HEK293 (cell line): ENCODE data around the gene SLC51A.

Source experiments
- HOXA7 ChIP-seq: sonication (generic); formaldehyde crosslinking; IDR thresholded peaks from 2 replicates; pipeline ENCODE4 v1.8.1; 2022; ENCODE audit warnings: missing genetic modification reagents, borderline replicate concordance
- REPIN1 ChIP-seq: fragments of 450-650 bp; formaldehyde crosslinking; IDR thresholded peaks from 2 replicates; pipeline ENCODE4 v1.5.1; 2017; ENCODE audit warnings: missing biosample characterization, missing genetic modification characterization, low read depth
- SP2 ChIP-seq: fragments of 450-650 bp; formaldehyde crosslinking; IDR thresholded peaks from 2 replicates; pipeline ENCODE4 v1.5.1; 2016; ENCODE audit warnings: missing biosample characterization, missing genetic modification characterization
- ZBTB1 ChIP-seq: fragments of 450-650 bp; formaldehyde crosslinking; IDR thresholded peaks from 2 replicates; pipeline ENCODE4 v1.5.1; 2016; ENCODE audit warnings: missing biosample characterization, missing genetic modification characterization
- ZNF114 ChIP-seq: fragments of 450-650 bp; formaldehyde crosslinking; IDR thresholded peaks from 2 replicates; pipeline ENCODE4 v1.5.0; 2017; ENCODE audit warnings: missing biosample characterization, missing genetic modification characterization
- ZNF121 ChIP-seq: fragments of 450-650 bp; formaldehyde crosslinking; IDR thresholded peaks from 2 replicates; pipeline ENCODE4 v1.5.1; 2016; ENCODE audit warnings: missing biosample characterization, missing genetic modification characterization
- ZNF274 ChIP-seq, 2 experiments: fragments of 200-500 bp in 1 of 2; fragments of 450-650 bp in 1 of 2; sonication (Bioruptor generic) in 1 of 2; formaldehyde crosslinking in 1 of 2; IDR thresholded peaks; 2 replicates each; pipeline versions ENCODE4 v1.5.1 to v1.6.1; 2014 to 2016; ENCODE audit warnings: borderline replicate concordance in 1 of 2, inconsistent platforms in 1 of 2, low read length in 1 of 2, missing biosample characterization in 1 of 2, missing genetic modification characterization in 1 of 2
- ZNF549 ChIP-seq: fragments of 450-650 bp; IDR thresholded peaks from 2 replicates; pipeline ENCODE4 v1.5.1; 2018; ENCODE audit warnings: missing biosample characterization, missing genetic modification characterization, mild to moderate bottlenecking, inconsistent platforms, moderate library complexity
- ZNF623 ChIP-seq: fragments of 450-650 bp; formaldehyde crosslinking; IDR thresholded peaks from 2 replicates; pipeline ENCODE4 v1.5.1; 2016; ENCODE audit warnings: missing biosample characterization, missing genetic modification characterization
- TF ChIP-seq, protein P1 (sequence below): fragments of 450-650 bp; formaldehyde crosslinking; conservative IDR thresholded peaks from 2 replicates; pipeline ENCODE4 v1.5.1; 2016; ENCODE audit warnings: low read depth, missing biosample characterization, missing genetic modification characterization
- TF ChIP-seq, protein P2 (sequence below): fragments of 450-650 bp; formaldehyde crosslinking; IDR thresholded peaks from 2 replicates; pipeline ENCODE4 v1.5.1; 2016; ENCODE audit warnings: missing biosample characterization, missing genetic modification characterization
- TF ChIP-seq, protein P3 (sequence below): IDR thresholded peaks from 2 replicates; pipeline ENCODE4 v1.6.1; 2011; ENCODE audit warnings: mild to moderate bottlenecking, low read depth, low read length, borderline replicate concordance
- TF ChIP-seq, protein P4 (sequence below): fragments of 450-650 bp; formaldehyde crosslinking; IDR thresholded peaks from 2 replicates; pipeline ENCODE4 v1.5.1; 2016; ENCODE audit warnings: missing biosample characterization, missing genetic modification characterization
- TF ChIP-seq, protein P5 (sequence below): fragments of 450-650 bp; formaldehyde crosslinking; IDR thresholded peaks from 2 replicates; pipeline ENCODE4 v1.5.1; 2016; ENCODE audit warnings: missing biosample characterization, missing genetic modification characterization

DNA sequence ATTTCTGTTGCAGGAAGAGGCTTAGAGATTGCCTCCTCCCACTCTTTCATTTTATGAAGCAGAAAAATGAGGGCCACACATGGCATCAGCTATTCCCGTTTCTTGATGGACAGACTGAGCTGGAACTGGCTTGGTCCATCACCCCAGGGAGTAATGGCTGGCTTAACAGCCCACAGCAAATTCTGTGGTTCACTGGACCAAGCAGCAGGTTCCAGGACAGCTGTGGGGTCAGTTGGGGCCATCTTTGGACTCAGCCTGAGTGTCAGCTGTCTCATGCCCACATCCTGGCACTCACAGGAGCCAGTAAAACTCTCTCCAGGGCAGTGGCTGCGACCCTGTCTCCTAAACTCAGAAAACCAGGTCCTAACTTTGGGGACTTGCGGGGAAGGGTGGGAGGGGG, 41.7 kb upstream of the SLC51A start:
- TF ChIP-seq ZNF274 (IDR thresholded peaks at IDR 0.05; ENCODE audit: low read length) (no peak), ZNF274 (tag by site-specific recombination; IDR thresholded peaks at IDR 0.05; ENCODE audit: borderline replicate concordance) (no peak), ZBTB1 (tag by site-specific recombination) (no peak), ZNF114 (no peak), ZNF623 (no peak), ZNF549 (no peak), ZNF121 (no peak), SP2 (no peak), HOXA7 (CRISPR knock-in tag) (no peak), REPIN1 (no peak)
- TF ChIP-seq, protein P1, sequence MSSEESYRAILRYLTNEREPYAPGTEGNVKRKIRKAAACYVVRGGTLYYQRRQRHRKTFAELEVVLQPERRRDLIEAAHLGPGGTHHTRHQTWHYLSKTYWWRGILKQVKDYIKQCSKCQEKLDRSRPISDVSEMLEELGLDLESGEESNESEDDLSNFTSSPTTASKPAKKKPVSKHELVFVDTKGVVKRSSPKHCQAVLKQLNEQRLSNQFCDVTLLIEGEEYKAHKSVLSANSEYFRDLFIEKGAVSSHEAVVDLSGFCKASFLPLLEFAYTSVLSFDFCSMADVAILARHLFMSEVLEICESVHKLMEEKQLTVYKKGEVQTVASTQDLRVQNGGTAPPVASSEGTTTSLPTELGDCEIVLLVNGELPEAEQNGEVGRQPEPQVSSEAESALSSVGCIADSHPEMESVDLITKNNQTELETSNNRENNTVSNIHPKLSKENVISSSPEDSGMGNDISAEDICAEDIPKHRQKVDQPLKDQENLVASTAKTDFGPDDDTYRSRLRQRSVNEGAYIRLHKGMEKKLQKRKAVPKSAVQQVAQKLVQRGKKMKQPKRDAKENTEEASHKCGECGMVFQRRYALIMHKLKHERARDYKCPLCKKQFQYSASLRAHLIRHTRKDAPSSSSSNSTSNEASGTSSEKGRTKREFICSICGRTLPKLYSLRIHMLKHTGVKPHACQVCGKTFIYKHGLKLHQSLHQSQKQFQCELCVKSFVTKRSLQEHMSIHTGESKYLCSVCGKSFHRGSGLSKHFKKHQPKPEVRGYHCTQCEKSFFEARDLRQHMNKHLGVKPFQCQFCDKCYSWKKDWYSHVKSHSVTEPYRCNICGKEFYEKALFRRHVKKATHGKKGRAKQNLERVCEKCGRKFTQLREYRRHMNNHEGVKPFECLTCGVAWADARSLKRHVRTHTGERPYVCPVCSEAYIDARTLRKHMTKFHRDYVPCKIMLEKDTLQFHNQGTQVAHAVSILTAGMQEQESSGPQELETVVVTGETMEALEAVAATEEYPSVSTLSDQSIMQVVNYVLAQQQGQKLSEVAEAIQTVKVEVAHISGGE (tag by site-specific recombination): no peak
- TF ChIP-seq, protein P2, sequence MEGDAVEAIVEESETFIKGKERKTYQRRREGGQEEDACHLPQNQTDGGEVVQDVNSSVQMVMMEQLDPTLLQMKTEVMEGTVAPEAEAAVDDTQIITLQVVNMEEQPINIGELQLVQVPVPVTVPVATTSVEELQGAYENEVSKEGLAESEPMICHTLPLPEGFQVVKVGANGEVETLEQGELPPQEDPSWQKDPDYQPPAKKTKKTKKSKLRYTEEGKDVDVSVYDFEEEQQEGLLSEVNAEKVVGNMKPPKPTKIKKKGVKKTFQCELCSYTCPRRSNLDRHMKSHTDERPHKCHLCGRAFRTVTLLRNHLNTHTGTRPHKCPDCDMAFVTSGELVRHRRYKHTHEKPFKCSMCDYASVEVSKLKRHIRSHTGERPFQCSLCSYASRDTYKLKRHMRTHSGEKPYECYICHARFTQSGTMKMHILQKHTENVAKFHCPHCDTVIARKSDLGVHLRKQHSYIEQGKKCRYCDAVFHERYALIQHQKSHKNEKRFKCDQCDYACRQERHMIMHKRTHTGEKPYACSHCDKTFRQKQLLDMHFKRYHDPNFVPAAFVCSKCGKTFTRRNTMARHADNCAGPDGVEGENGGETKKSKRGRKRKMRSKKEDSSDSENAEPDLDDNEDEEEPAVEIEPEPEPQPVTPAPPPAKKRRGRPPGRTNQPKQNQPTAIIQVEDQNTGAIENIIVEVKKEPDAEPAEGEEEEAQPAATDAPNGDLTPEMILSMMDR (tag by site-specific recombination): no peak
- TF ChIP-seq, protein P3, sequence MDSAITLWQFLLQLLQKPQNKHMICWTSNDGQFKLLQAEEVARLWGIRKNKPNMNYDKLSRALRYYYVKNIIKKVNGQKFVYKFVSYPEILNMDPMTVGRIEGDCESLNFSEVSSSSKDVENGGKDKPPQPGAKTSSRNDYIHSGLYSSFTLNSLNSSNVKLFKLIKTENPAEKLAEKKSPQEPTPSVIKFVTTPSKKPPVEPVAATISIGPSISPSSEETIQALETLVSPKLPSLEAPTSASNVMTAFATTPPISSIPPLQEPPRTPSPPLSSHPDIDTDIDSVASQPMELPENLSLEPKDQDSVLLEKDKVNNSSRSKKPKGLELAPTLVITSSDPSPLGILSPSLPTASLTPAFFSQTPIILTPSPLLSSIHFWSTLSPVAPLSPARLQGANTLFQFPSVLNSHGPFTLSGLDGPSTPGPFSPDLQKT: no peak
- TF ChIP-seq, protein P4, sequence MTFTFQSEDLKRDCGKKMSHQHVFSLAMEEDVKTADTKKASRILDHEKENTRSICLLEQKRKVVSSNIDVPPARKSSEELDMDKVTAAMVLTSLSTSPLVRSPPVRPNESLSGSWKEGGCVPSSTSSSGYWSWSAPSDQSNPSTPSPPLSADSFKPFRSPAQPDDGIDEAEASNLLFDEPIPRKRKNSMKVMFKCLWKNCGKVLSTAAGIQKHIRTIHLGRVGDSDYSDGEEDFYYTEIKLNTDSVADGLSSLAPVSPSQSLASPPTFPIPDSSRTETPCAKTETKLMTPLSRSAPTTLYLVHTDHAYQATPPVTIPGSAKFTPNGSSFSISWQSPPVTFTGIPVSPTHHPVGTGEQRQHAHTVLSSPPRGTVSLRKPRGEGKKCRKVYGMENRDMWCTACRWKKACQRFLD: no peak
- TF ChIP-seq, protein P5, sequence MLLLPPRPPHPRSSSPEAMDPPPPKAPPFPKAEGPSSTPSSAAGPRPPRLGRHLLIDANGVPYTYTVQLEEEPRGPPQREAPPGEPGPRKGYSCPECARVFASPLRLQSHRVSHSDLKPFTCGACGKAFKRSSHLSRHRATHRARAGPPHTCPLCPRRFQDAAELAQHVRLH (tag by site-specific recombination): no peak
